ENCODE measurements around the gene NEXMIF. TPM values are rescaled to one million over a fixed set of nuclear protein-coding genes. Genes with fewer than 3 reads are reported as not detected.

NEXMIF gene
- total RNA-seq, 3 donors from 2014 or later = 0.64 to 1.8 (median 1.6) TPM

DNA sequence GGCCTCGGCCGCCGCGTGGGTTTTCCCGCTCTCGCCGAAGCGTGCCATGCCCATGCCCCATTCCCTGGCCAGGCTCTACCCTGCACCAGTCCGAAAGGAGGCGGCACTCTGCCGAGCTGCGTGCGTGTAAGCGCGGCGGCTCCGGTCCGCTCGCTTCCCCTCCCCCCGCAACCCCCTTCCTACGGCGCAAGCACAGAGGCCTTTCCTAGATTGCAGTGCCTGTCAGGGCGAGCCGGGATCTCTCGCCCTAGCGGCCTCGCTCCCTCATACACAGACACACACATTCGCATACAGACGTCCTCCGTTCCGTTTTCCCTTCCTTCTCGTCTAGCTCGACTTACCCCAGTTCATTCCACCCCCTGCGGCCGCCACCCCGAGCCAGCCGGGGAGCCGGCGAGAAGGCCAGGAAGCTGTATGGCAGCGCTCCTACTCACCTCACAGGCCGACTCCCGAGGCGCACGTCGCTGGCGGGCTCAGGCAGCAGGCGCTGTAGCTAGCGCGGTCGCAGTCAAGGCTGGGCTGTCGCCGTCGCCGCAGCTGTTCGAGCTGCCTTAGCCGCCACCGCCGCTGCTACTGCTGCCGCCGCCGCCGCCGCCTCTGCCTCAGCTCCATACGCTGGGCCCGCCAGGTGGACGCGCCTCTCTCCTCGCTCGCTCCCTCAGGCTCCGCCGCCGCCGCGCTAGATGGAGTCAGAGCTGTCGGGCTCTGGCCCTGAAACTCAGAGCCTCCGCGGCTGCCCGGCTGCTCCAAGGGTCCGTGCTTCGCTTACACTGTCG, 615 bp downstream of the NEXMIF start:
- Histone ChIP-seq H3K27ac (peak overlapping the region; percentile 60 to 77), H3K27me3 (peaks cover 0 to 21% of the 10 kb centered on the region in 2 donors), H3K4me3 (peak overlapping the region; percentile 44 to 69 (median 54)), H3K36me3 (no peaks in the 10 kb centered on the region), H3K4me1 (no peaks in the 10 kb centered on the region), H3K9me3 (no peaks in the 10 kb centered on the region)
- peak; percentile 21 to 47 for DNase-seq (ENCODE audit: low spot score in 2 of 2)
- intact Hi-C loops (cut with DNase I; ENCODE audit: low total_unique reads) = loop anchor here (2.0 kb wide), 1 partner anchor 34 kb away; no protein-coding TSS in a partner anchor
- TF ChIP-seq, protein P1, sequence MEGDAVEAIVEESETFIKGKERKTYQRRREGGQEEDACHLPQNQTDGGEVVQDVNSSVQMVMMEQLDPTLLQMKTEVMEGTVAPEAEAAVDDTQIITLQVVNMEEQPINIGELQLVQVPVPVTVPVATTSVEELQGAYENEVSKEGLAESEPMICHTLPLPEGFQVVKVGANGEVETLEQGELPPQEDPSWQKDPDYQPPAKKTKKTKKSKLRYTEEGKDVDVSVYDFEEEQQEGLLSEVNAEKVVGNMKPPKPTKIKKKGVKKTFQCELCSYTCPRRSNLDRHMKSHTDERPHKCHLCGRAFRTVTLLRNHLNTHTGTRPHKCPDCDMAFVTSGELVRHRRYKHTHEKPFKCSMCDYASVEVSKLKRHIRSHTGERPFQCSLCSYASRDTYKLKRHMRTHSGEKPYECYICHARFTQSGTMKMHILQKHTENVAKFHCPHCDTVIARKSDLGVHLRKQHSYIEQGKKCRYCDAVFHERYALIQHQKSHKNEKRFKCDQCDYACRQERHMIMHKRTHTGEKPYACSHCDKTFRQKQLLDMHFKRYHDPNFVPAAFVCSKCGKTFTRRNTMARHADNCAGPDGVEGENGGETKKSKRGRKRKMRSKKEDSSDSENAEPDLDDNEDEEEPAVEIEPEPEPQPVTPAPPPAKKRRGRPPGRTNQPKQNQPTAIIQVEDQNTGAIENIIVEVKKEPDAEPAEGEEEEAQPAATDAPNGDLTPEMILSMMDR (IDR thresholded peaks at IDR 0.05) = no peak
- no peak for TF ChIP-seq POLR2A (IDR thresholded peaks at IDR 0.05)
- TF ChIP-seq POLR2AphosphoS5 (IDR thresholded peaks at IDR 0.05) = no peak

DNA sequence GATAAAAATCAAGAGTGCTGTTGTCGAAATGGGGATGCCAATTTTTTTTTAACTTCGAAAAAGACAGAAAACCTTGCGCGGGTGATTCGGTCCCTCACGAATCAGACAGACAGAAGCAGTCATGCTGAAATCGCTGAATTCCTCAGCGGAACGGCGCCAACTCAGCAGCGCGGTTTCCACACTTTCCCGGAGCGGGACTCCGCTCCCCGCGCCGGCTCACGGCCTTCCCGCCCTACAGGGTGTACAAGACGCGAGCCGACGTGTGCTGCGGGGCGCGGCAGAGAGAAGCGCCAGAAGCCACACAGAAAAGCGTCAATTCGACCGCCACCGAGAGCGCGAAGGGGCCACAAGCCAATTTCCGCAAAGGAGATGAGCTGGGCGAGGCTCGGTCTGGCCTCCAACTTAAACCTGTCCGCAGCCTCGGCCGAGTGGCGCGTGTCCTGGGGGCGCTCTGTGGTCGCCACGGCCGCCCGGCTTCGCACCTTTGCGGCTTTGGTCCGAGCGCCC, 1.3 kb downstream of the NEXMIF start:
- H3K27me3 ChIP-seq = peaks cover 0 to 21% of the 10 kb centered on the region in 2 donors
- DNase-seq (ENCODE audit: low spot score in 2 of 2) = no peak
- no peaks in the 10 kb centered on the region for H3K9me3 ChIP-seq
- no peaks in the 10 kb centered on the region for H3K4me1 ChIP-seq
- H3K4me3 ChIP-seq = peak overlapping the region; percentile 44 to 69 (median 54)
- TF ChIP-seq POLR2AphosphoS5 (IDR thresholded peaks at IDR 0.05) (no peak), POLR2A (IDR thresholded peaks at IDR 0.05) (no peak)
- TF ChIP-seq, protein P1 (IDR thresholded peaks at IDR 0.05) = no peak
- peak overlapping the region; percentile 60 to 77 for H3K27ac ChIP-seq
- intact Hi-C loops (cut with DNase I; ENCODE audit: low total_unique reads) = loop anchor here (2.0 kb wide), 1 partner anchor 33 kb away; no protein-coding TSS in a partner anchor
- no peaks in the 10 kb centered on the region for H3K36me3 ChIP-seq

DNA sequence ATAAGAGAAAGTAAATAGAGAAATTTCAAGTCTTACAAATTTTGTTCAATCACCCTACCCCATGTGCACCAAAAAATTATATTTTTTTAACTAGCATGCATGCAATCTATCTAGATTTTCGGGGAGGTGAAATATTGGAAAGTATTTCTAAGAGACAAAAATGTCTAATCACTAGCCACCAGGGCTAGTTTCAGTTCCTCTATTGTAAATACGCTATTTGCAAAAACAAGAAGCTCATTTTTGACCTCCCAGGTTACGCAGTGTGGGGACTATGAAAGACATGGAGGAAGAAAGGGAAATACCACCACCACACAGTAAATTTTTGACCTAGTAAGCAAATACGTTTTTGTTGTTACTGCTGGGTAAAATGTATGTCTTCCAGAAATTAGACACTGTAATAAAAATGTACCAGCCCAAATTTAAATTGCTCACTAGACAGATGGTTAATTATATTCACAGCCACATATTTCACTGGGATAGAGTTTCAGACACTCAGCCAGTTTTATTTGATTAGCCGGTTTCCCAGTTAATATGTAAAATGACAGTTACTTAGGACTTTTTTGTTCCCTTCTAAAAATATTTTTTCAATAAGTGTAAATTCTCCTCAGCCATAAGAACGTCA, 2.2 kb downstream of the NEXMIF start:
- H3K9me3 ChIP-seq = no peaks in the 10 kb centered on the region
- peaks cover 0 to 17% of the 10 kb centered on the region in 2 donors for H3K27me3 ChIP-seq
- no peaks in the 10 kb centered on the region for H3K4me1 ChIP-seq
- no peak overlapping the region for H3K27ac ChIP-seq
- H3K4me3 ChIP-seq = no peak overlapping the region
- DNase-seq (ENCODE audit: low spot score in 2 of 2) = no peak
- intact Hi-C loops (cut with DNase I; ENCODE audit: low total_unique reads) = no loop called here
- TF ChIP-seq POLR2AphosphoS5 (IDR thresholded peaks at IDR 0.05) = no peak
- TF ChIP-seq, protein P1 (IDR thresholded peaks at IDR 0.05) = no peak
- no peak for TF ChIP-seq POLR2A (IDR thresholded peaks at IDR 0.05)
- no peaks in the 10 kb centered on the region for H3K36me3 ChIP-seq

DNA sequence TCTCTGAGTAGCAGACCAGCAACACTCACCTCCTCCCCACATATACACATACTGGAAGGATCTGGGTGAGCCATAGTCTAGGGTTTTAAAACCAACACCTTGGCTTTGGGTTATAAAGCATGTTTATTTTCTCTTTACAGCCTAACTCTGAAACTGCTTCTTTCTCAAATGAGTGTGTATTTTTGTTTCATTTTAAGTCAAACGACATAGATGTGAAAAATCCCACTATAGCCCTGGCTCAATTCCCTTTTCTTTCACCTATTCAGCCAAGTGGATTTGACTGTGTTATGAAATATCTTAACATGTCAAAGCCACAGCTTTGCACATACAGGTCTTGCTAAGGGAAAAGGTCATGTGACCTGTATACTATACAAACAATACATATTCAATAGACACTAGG, 13.8 kb downstream of the NEXMIF start:
- intact Hi-C loops (cut with DNase I; ENCODE audit: low total_unique reads) = no loop called here

More for the DNA sequence above, 13.8 kb downstream of the NEXMIF start:
- Histone ChIP-seq H3K9me3 (no peaks in the 10 kb centered on the region), H3K4me1 (no peaks in the 10 kb centered on the region), H3K36me3 (no peaks in the 10 kb centered on the region), H3K27ac (no peak overlapping the region), H3K27me3 (peaks cover 0 to 9% of the 10 kb centered on the region in 2 donors), H3K4me3 (no peak overlapping the region)
- DNase-seq (ENCODE audit: low spot score in 2 of 2) = no peak
- TF ChIP-seq POLR2AphosphoS5 (IDR thresholded peaks at IDR 0.05) (no peak), POLR2A (IDR thresholded peaks at IDR 0.05) (no peak)
- TF ChIP-seq, protein P1 (IDR thresholded peaks at IDR 0.05) = no peak
